ENCODE results near the gene RPL4.

Gene RPL4

DNA sequence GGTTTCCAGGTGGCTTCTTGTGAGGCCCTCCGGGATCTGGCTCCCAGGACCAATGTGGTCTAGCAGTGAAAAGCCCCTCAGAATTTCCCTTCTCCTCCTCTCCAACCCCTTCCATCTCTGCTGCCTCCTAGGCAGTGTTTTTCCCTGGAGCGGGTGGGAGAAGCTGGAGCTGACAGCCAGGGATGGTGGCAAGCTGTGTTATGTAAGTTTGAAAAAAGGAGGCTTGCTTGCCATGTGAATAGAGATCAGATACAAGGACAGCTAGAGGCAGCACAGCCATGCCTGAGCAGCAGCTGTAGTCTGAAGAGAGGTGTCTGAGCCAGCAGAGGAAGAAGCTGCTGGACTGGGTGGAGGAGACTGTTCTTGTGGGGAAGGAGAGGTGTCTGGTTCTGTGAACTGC lies 27.6 kb downstream of the RPL4 start:
- Histone ChIP-seq H2BK12ac (ENCODE audit: low read length) (no peak overlapping the region), H2BK5ac (ENCODE audit: low read depth, low read length, poor library complexity) (no peak overlapping the region), H4K12ac (ENCODE audit: low read depth, low read length) (no peak overlapping the region), H4K8ac (ENCODE audit: low read depth, low read length) (no peak overlapping the region), H3K9me3 (ENCODE audit: insufficient read depth, low read depth, low read length) (no peaks in the 10 kb centered on the region), H4K91ac (ENCODE audit: low read depth, low read length) (no peak overlapping the region), H3K4me3 (ENCODE audit: low read depth, low read length) (no peak overlapping the region), H3K18ac (ENCODE audit: low read length) (no peak overlapping the region), H2AK5ac (ENCODE audit: low read length) (no peak overlapping the region), H3K36me3 (ENCODE audit: control insufficient read depth in 1 of 2, insufficient read depth in 2 of 2, low read length in 2 of 2) (peaks cover 5% of the 10 kb centered on the region in 2 experiments), H3K4me2 (ENCODE audit: low read length) (no peak overlapping the region), H3K4me1 (ENCODE audit: control insufficient read depth in 1 of 2, insufficient read depth in 2 of 2, low read length in 2 of 2) (peaks cover 14 to 34% of the 10 kb centered on the region in 2 experiments), H3K14ac (ENCODE audit: low read length) (no peak overlapping the region), H3K9ac (ENCODE audit: low read length) (no peak overlapping the region), H2BK120ac (ENCODE audit: insufficient read depth, low read length, poor library complexity) (no peak overlapping the region), H3K79me1 (ENCODE audit: low read length) (peaks cover 6% of the 10 kb centered on the region), H3K27ac (ENCODE audit: low read depth, low read length) (no peak overlapping the region), H3K27me3 (ENCODE audit: insufficient read depth, low read length) (no peaks in the 10 kb centered on the region), H3K23ac (ENCODE audit: low read length) (no peak overlapping the region), H3K4ac (ENCODE audit: low read depth, low read length) (no peak overlapping the region), H3K79me2 (ENCODE audit: control insufficient read depth, insufficient read depth, low read length, poor library complexity) (peaks cover 1% of the 10 kb centered on the region), H2AFZ (ENCODE audit: insufficient read depth, low read length, poor library complexity) (no peak overlapping the region)
- WGBS (ENCODE audit: extremely low coverage, insufficient coverage, insufficient read length), result no CpG with 5 or more reads among the region's 2 CpGs
- no peak for DNase-seq

DNA sequence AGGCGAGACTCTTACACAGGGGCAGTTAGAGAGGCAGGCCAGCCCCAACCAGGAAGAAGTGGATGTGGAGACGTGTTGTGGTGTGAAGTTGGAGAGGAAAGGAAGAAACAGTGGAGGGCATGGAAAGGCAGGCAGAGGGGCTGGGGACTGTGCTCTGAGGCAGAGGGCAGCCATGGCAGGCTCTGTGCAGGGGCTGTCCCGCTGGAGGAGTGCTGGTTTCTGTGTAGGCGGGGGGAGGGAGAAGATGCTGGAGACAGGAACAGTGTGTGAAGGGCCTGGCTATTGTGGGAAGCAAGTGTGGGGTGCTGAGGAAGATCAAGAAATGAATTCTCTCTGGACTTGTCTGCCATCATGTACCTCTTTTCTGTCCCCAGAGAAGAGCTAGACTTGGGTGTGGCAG lies 28.1 kb downstream of the RPL4 start:
- no peak for DNase-seq
- no peak overlapping the region for H2AFZ ChIP-seq (ENCODE audit: insufficient read depth, low read length, poor library complexity)
- peak overlapping the region; percentile 7 for H4K91ac ChIP-seq (ENCODE audit: low read depth, low read length)
- no peak overlapping the region for H2BK120ac ChIP-seq (ENCODE audit: insufficient read depth, low read length, poor library complexity)
- H3K4me2 ChIP-seq (ENCODE audit: low read length), result no peak overlapping the region
- H3K9me3 ChIP-seq (ENCODE audit: insufficient read depth, low read depth, low read length), result no peaks in the 10 kb centered on the region
- H3K4ac ChIP-seq (ENCODE audit: low read depth, low read length), result no peak overlapping the region
- H2BK5ac ChIP-seq (ENCODE audit: low read depth, low read length, poor library complexity), result no peak overlapping the region
- no peak overlapping the region for H2AK5ac ChIP-seq (ENCODE audit: low read length)
- no peak overlapping the region for H3K18ac ChIP-seq (ENCODE audit: low read length)
- peaks cover 1% of the 10 kb centered on the region for H3K79me2 ChIP-seq (ENCODE audit: control insufficient read depth, insufficient read depth, low read length, poor library complexity)
- no peak overlapping the region for H3K23ac ChIP-seq (ENCODE audit: low read length)
- no peaks in the 10 kb centered on the region for H3K27me3 ChIP-seq (ENCODE audit: insufficient read depth, low read length)
- no peak overlapping the region for H4K8ac ChIP-seq (ENCODE audit: low read depth, low read length)
- no peak overlapping the region for H3K9ac ChIP-seq (ENCODE audit: low read length)
- no peak overlapping the region for H4K12ac ChIP-seq (ENCODE audit: low read depth, low read length)
- peaks cover 7% of the 10 kb centered on the region for H3K79me1 ChIP-seq (ENCODE audit: low read length)
- WGBS (ENCODE audit: extremely low coverage, insufficient coverage, insufficient read length), result no CpG with 5 or more reads among the region's 4 CpGs
- peaks cover 12 to 32% of the 10 kb centered on the region in 2 experiments for H3K4me1 ChIP-seq (ENCODE audit: control insufficient read depth in 1 of 2, insufficient read depth in 2 of 2, low read length in 2 of 2)
- H3K27ac ChIP-seq (ENCODE audit: low read depth, low read length), result no peak overlapping the region
- peaks cover 2% of the 10 kb centered on the region in 2 experiments for H3K36me3 ChIP-seq (ENCODE audit: control insufficient read depth in 1 of 2, insufficient read depth in 2 of 2, low read length in 2 of 2)
- peak overlapping the region; percentile 1 for H2BK12ac ChIP-seq (ENCODE audit: low read length)
- H3K14ac ChIP-seq (ENCODE audit: low read length), result no peak overlapping the region
- H3K4me3 ChIP-seq (ENCODE audit: low read depth, low read length), result no peak overlapping the region

DNA sequence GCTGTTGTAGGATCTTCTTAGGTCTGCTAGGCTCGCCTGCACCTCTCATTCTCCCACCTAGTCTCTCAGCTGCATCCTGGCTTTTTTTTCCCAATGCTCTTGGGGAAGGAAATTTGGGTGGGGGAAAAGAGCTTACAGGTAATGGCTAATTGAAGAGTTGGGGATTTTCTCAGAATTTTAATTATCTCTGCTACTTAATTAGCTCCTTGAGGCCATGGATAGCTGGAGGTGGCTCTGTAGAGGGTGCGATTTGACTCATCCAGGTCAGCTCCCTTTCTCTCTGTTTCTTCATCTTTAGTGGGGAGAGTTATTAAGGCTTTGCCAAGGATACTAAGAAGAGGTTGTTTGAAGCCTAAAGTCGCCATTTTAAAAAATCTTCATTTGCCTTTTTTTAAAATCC lies 29.7 kb downstream of the RPL4 start:
- Histone ChIP-seq H3K18ac (ENCODE audit: low read length) (no peak overlapping the region), H3K79me1 (ENCODE audit: low read length) (peaks cover 7% of the 10 kb centered on the region), H2BK12ac (ENCODE audit: low read length) (no peak overlapping the region), H4K12ac (ENCODE audit: low read depth, low read length) (no peak overlapping the region), H3K4ac (ENCODE audit: low read depth, low read length) (no peak overlapping the region), H2AFZ (ENCODE audit: insufficient read depth, low read length, poor library complexity) (no peak overlapping the region), H4K91ac (ENCODE audit: low read depth, low read length) (no peak overlapping the region), H3K27ac (ENCODE audit: low read depth, low read length) (no peak overlapping the region), H3K36me3 (ENCODE audit: control insufficient read depth in 1 of 2, insufficient read depth in 2 of 2, low read length in 2 of 2) (peaks cover 0 to 2% of the 10 kb centered on the region in 2 experiments), H3K4me1 (ENCODE audit: control insufficient read depth in 1 of 2, insufficient read depth in 2 of 2, low read length in 2 of 2) (peaks cover 3 to 23% of the 10 kb centered on the region in 2 experiments), H2BK5ac (ENCODE audit: low read depth, low read length, poor library complexity) (no peak overlapping the region), H2BK120ac (ENCODE audit: insufficient read depth, low read length, poor library complexity) (no peak overlapping the region), H3K4me2 (ENCODE audit: low read length) (no peak overlapping the region), H4K8ac (ENCODE audit: low read depth, low read length) (no peak overlapping the region), H3K14ac (ENCODE audit: low read length) (no peak overlapping the region), H3K27me3 (ENCODE audit: insufficient read depth, low read length) (no peaks in the 10 kb centered on the region), H3K4me3 (ENCODE audit: low read depth, low read length) (no peak overlapping the region), H3K23ac (ENCODE audit: low read length) (no peak overlapping the region), H3K9me3 (ENCODE audit: insufficient read depth, low read depth, low read length) (no peaks in the 10 kb centered on the region), H3K9ac (ENCODE audit: low read length) (no peak overlapping the region), H3K79me2 (ENCODE audit: control insufficient read depth, insufficient read depth, low read length, poor library complexity) (peaks cover 1% of the 10 kb centered on the region), H2AK5ac (ENCODE audit: low read length) (no peak overlapping the region)
- WGBS (ENCODE audit: extremely low coverage, insufficient coverage, insufficient read length), result no CpG with 5 or more reads among the region's 3 CpGs
- DNase-seq, result no peak

DNA sequence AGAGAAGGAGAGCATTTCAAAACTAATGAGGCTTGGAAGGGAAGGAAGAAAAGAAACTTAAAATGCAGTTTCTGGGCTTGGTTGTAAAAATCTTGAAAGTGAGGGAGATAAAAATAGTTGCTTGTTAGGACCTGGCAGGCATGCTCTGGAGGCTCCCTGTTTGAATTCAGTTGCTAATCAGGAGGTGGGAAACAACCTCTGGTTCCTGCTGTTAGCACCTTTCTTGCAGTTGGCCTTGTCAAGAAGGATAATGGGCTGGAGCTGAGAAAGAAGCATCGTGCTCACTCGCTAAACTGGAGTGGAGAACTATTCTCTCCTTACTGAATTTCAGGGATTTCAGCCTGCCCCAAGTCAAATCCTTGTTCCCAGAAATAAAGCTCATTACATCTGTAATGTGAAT lies 30.5 kb downstream of the RPL4 start:
- H3K27ac ChIP-seq (ENCODE audit: low read depth, low read length), result no peak overlapping the region
- no peak overlapping the region for H2BK12ac ChIP-seq (ENCODE audit: low read length)
- no peak overlapping the region for H4K8ac ChIP-seq (ENCODE audit: low read depth, low read length)
- no peak overlapping the region for H4K91ac ChIP-seq (ENCODE audit: low read depth, low read length)
- WGBS (ENCODE audit: extremely low coverage, insufficient coverage, insufficient read length), result no CpG with 5 or more reads among the region's 2 CpGs
- H4K12ac ChIP-seq (ENCODE audit: low read depth, low read length), result no peak overlapping the region
- no peak overlapping the region for H2BK5ac ChIP-seq (ENCODE audit: low read depth, low read length, poor library complexity)
- H3K4me2 ChIP-seq (ENCODE audit: low read length), result no peak overlapping the region
- peaks cover 3 to 23% of the 10 kb centered on the region in 2 experiments for H3K4me1 ChIP-seq (ENCODE audit: control insufficient read depth in 1 of 2, insufficient read depth in 2 of 2, low read length in 2 of 2)
- DNase-seq, result no peak
- no peak overlapping the region for H3K4me3 ChIP-seq (ENCODE audit: low read depth, low read length)
- no peak overlapping the region for H3K9ac ChIP-seq (ENCODE audit: low read length)
- H2AFZ ChIP-seq (ENCODE audit: insufficient read depth, low read length, poor library complexity), result no peak overlapping the region
- H3K36me3 ChIP-seq (ENCODE audit: control insufficient read depth in 1 of 2, insufficient read depth in 2 of 2, low read length in 2 of 2), result peaks cover 0 to 2% of the 10 kb centered on the region in 2 experiments
- H3K18ac ChIP-seq (ENCODE audit: low read length), result no peak overlapping the region
- no peaks in the 10 kb centered on the region for H3K27me3 ChIP-seq (ENCODE audit: insufficient read depth, low read length)
- no peak overlapping the region for H3K4ac ChIP-seq (ENCODE audit: low read depth, low read length)
- H3K9me3 ChIP-seq (ENCODE audit: insufficient read depth, low read depth, low read length), result no peaks in the 10 kb centered on the region
- H2AK5ac ChIP-seq (ENCODE audit: low read length), result no peak overlapping the region
- H3K79me1 ChIP-seq (ENCODE audit: low read length), result peaks cover 7% of the 10 kb centered on the region
- H3K79me2 ChIP-seq (ENCODE audit: control insufficient read depth, insufficient read depth, low read length, poor library complexity), result peaks cover 1% of the 10 kb centered on the region
- no peak overlapping the region for H3K23ac ChIP-seq (ENCODE audit: low read length)
- no peak overlapping the region for H2BK120ac ChIP-seq (ENCODE audit: insufficient read depth, low read length, poor library complexity)
- no peak overlapping the region for H3K14ac ChIP-seq (ENCODE audit: low read length)

Measured in trophoblast cell (in vitro differentiated cells and primary cell).